RWPE1 (cell line): ENCODE data around the gene LYPD6.

ENCODE experiments used
- CTCF ChIA-PET: fragments of 350-600 bp; sonication (Branson Sonifier 250); formaldehyde crosslinking; extraction: SDS; loops from one replicate; lab custom pipeline; 2021; lab: Yijun Ruan, JAX
- POLR2A ChIA-PET: fragments of 400-600 bp; formaldehyde crosslinking; extraction: SDS; loops from one replicate; lab custom pipeline; 2020; ENCODE audit warnings: antibody characterized with exemption; ENCODE audit not compliant: low non-redundant PET; lab: Yijun Ruan, JAX
- DNase-seq: peaks from one replicate; pipeline ENCODE4 v3.0.0; 2012; ENCODE audit warnings: low spot score
- H3K27ac ChIP-seq: fragments of 450-650 bp; 2 replicates; pipeline ENCODE4 v1.5.1; 2017
- CTCF ChIP-seq: fragments of 450-650 bp; conservative IDR thresholded peaks from 2 replicates; pipeline ENCODE4 v1.5.1; 2017; ENCODE audit warnings: low read depth, mild to moderate bottlenecking

The LYPD6 gene

DNA sequence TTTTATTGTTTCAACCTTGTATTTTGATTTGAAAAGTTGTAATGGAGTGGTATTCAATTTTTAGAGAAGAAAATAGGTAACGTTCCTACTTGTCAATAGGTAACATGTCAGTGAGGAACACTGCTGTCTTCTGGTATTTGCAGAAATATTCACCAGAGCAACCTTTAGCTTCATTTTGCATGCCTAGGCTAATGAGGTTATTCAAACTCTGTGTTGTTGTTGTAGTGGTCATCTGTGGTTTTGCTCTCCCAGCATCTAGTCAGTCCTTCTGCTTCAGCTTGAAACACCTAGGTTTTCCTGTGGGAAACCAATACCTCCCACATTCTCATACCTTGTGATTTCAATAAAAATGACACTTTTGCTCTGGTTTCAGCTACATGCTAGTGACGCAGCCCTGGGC, 98.4 kb downstream of the LYPD6 start:
- no peak for TF ChIP-seq CTCF
- DNase-seq = no peak
- POLR2A ChIA-PET = no interaction called here
- H3K27ac ChIP-seq = no peak overlapping the region
- CTCF ChIA-PET = no interaction called here

DNA sequence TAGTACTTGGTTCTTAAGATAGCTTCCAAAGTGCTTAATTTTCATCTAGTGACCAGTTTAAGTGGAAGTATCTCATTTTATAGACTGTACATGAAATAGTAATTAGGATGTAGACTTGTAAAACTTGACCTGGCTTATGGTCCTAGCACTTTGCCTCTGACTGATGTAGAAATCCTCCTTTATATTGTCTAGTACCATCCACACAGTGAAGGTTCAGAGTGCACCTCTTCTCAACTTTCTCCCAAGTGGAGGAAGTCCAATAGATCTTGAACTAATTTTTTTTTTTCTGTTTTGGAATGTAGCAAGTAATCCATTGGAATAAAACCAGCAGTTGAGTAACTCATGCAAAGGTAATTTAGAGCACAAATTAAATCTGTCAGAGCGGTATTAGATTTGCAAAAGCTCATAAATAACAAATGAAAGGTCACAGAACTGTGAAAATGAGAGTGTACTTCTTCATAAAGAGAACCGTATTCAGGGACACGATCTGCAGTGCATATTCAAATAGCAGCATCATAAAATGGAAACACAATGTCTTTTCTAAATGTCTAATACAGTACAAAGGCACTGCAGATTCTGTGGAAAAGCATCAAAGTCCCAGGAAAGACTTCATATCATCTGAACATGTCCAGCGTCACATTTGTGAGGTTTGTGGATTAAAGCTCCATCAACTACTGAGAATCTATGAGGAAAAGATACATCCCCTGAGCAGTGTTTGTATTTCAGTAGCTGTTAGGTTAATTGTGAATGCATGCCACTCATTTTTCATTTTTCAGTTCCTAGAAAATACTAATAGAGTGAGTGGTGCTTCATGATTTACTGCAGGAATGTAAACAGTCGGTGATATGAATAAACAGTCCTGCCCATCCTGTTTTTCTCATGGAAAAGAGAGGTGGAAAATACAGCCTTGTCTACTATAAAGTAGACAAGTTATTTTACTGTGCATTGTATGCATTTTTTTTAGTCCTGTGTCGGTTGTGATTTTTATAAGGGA, 100.7 kb downstream of the LYPD6 start:
- TF ChIP-seq CTCF = no peak
- no peak overlapping the region for H3K27ac ChIP-seq
- CTCF ChIA-PET = interaction anchor here (0.8 kb wide), 1 partner anchor 1931 kb away, joined by 3 read pairs; no protein-coding TSS in a partner anchor
- POLR2A ChIA-PET = no interaction called here
- DNase-seq = no peak

GRCh38 chr2:149438330-149438960, 108.1 kb downstream of the LYPD6 start:
- CTCF ChIA-PET = no interaction called here
- TF ChIP-seq CTCF = no peak
- H3K27ac ChIP-seq = no peak overlapping the region
- no peak for DNase-seq
- POLR2A ChIA-PET = no interaction called here

DNA sequence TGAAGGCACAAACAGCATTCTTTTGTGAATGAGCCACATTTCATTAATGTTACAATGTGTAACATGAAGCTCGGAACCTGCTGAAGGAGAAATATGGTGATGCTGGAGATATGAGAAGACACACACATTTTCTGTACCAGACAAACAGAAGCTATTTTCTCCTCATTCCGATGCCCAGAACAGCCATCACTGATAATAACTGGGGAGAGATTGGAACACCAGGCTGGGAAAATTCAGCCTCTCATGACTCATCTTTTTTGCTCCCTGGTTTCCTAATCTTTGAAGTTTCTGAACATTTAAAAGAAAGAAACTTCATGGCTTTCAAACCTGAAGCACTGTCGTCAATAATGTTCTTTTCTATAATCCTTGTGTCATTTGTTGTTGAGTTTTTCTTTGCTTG, 110.9 kb downstream of the LYPD6 start:
- ChIA-PET POLR2A (no interaction called here), CTCF (interaction anchor here (0.6 to 0.7 kb wide), 2 partner anchors 10 to 117 kb away, joined by 3 read pairs; no protein-coding TSS in a partner anchor)
- DNase-seq = no peak
- no peak for TF ChIP-seq CTCF
- no peak overlapping the region for H3K27ac ChIP-seq

DNA sequence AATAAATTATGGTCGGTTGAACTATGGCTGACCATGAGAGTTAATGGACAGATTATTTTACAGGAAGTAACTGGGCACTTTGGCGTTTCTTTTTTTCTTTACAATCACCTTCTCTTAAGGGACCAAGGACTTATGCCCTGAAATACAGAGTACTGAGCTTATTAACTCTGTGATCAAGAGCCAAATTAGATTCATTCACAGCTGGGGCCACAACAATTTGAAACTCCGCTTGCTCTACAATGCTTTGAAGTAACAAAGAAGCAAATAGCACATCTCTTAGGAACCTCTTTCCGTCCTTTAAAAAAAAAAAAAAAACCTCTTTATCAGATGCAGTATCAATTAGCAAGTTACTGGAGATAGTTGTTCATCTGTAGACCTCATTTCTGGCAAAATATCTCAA, 112.0 kb downstream of the LYPD6 start:
- no peak for TF ChIP-seq CTCF
- POLR2A ChIA-PET = no interaction called here

DNA sequence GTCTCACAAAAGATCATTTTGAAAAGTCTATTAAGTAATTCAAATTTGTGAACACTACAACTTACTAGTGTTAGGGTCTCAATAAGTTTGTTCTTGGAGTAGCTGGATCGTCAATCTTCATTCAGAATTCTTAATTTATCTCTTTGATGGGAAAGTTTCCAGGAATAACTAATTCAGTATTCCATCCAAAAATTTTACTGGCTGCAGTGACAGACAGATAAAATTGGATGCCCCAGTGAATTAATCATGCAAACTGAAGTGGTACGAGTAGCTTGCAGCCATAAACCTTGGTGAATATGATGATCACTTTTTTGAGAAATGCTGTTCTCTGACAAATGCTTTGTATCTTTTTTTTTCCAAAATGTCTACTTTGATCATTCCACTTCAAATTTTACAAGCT, 112.8 kb downstream of the LYPD6 start:
- CTCF ChIA-PET = interaction anchor here (0.6 to 0.7 kb wide), 2 partner anchors 25 to 1936 kb away, joined by 3 to 4 read pairs; no protein-coding TSS in a partner anchor
- no peak overlapping the region for H3K27ac ChIP-seq
- POLR2A ChIA-PET = no interaction called here
- no peak for DNase-seq
- TF ChIP-seq CTCF = no peak

More for the DNA sequence above, 112.0 kb downstream of the LYPD6 start:
- CTCF ChIA-PET = no interaction called here
- H3K27ac ChIP-seq = no peak overlapping the region
- no peak for DNase-seq
